ENCODE data around the gene RLN3. TPM values are rescaled to one million over a fixed set of nuclear protein-coding genes. Genes with fewer than 3 reads are reported as not detected.

The RLN3 gene
- total RNA-seq, 1 donor from 2014 or later = not detected

- ATAC-seq (ENCODE audit: low read depth) = no peak
- H3K27ac Mint-ChIP-seq = no peak overlapping the region
- H3K9me3 Mint-ChIP-seq = no peaks in the 10 kb centered on the region
- peaks cover 56% of the 10 kb centered on the region for H3K36me3 Mint-ChIP-seq (ENCODE audit: low read depth)
- H3K4me1 Mint-ChIP-seq = peaks cover 12% of the 10 kb centered on the region
- intact Hi-C loops (cut with micrococcal nuclease) = no loop called here
- no peak for DNase-seq
- no peak for TF ChIP-seq CTCF (IDR thresholded peaks at IDR 0.05)
- POLR2A ChIA-PET = interaction anchor here (0.7 to 1.5 kb wide), 4 partner anchors 9 to 34 kb away, joined by 3 to 5 read pairs (median 3); partner anchors contain the start of gene RFX1
- CTCF ChIA-PET = no interaction called here
- H3K4me3 Mint-ChIP-seq = no peak overlapping the region
- H3K27me3 Mint-ChIP-seq = no peaks in the 10 kb centered on the region
These were observed 34.2 kb upstream of the RLN3 start for GRCh38 chr19:13993590-13994300.

GRCh38 chr19:13995017-13995728, 32.8 kb upstream of the RLN3 start:
- ChIA-PET POLR2A (interaction anchor here (0.6 to 0.9 kb wide), 2 partner anchors 9 to 359 kb away, joined by 4 to 6 read pairs; no protein-coding TSS in a partner anchor), CTCF (no interaction called here)
- DNase-seq (no peak), ATAC-seq (ENCODE audit: low read depth) (no peak)
- Mint-ChIP-seq H3K27me3 (no peaks in the 10 kb centered on the region), H3K4me3 (no peak overlapping the region), H3K36me3 (ENCODE audit: low read depth) (peaks cover 46% of the 10 kb centered on the region), H3K27ac (no peak overlapping the region), H3K4me1 (peaks cover 10% of the 10 kb centered on the region), H3K9me3 (no peaks in the 10 kb centered on the region)
- intact Hi-C loops (cut with micrococcal nuclease) = no loop called here
- no peak for TF ChIP-seq CTCF (IDR thresholded peaks at IDR 0.05)

GRCh38 chr19:13995878-13996765, 31.8 kb upstream of the RLN3 start:
- DNase-seq (no peak), ATAC-seq (ENCODE audit: low read depth) (no peak)
- H3K4me1 Mint-ChIP-seq = peaks cover 18% of the 10 kb centered on the region
- no peak overlapping the region for H3K4me3 Mint-ChIP-seq
- ChIA-PET POLR2A (interaction anchor here (0.9 to 9.5 kb wide), 2 partner anchors 9 to 10 kb away, joined by 4 to 107 read pairs; no protein-coding TSS in a partner anchor), CTCF (no interaction called here)
- peaks cover 44% of the 10 kb centered on the region for H3K36me3 Mint-ChIP-seq (ENCODE audit: low read depth)
- H3K9me3 Mint-ChIP-seq = no peaks in the 10 kb centered on the region
- no peak overlapping the region for H3K27ac Mint-ChIP-seq
- no peaks in the 10 kb centered on the region for H3K27me3 Mint-ChIP-seq
- intact Hi-C loops (cut with micrococcal nuclease) = no loop called here
- TF ChIP-seq CTCF (IDR thresholded peaks at IDR 0.05) = no peak

GRCh38 chr19:13996928-13997630, 30.9 kb upstream of the RLN3 start:
- H3K27ac Mint-ChIP-seq = no peak overlapping the region
- ChIA-PET CTCF (no interaction called here), POLR2A (interaction anchor here (1.2 to 9.5 kb wide), 2 partner anchors 9 to 10 kb away, joined by 3 to 107 read pairs; partner anchors contain the start of gene RFX1)
- TF ChIP-seq CTCF (IDR thresholded peaks at IDR 0.05) = no peak
- ATAC-seq (ENCODE audit: low read depth) (no peak), DNase-seq (no peak)
- H3K27me3 Mint-ChIP-seq = no peaks in the 10 kb centered on the region
- H3K9me3 Mint-ChIP-seq = no peaks in the 10 kb centered on the region
- peaks cover 27% of the 10 kb centered on the region for H3K4me1 Mint-ChIP-seq
- intact Hi-C loops (cut with micrococcal nuclease) = no loop called here
- no peak overlapping the region for H3K4me3 Mint-ChIP-seq
- H3K36me3 Mint-ChIP-seq (ENCODE audit: low read depth) = peaks cover 37% of the 10 kb centered on the region

Data from activated B cell treated with CpG ODN at 0.5 μM for 24 hours (primary cell).